GM20000 (cell line): Measurements from ENCODE around the gene KCNAB1.

Experiments
- DNase-seq: peaks from one replicate; pipeline ENCODE4 v3.0.0; 2012; ENCODE audit warnings: low spot score
- TF ChIP-seq, protein P1 (sequence below): IDR thresholded peaks from 2 replicates; pipeline ENCODE4 v1.5.1; 2012; ENCODE audit warnings: mild to moderate bottlenecking, control low read depth; ENCODE audit errors: extremely low read depth, missing control alignments

KCNAB1 gene

DNA sequence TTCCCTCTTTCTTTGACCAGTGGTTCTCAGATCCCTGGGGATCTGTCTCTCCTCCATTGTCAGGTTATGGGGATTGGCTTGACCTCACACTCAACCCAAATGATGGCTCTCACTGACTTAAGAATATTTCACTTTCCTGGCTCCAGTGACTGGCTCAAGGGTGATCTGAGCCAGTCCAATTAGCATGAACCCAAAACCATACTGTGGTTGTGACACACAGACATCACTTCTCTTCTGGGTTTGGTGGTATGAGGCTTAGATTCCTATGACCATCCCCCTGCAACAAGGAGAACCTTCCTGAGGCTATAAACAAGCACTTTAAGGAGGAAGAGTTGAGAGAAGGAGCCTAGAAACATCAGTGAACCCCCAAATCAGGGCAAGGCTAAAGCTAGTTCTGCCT lies 85.8 kb downstream of the KCNAB1 start:
- no peak for DNase-seq
- TF ChIP-seq, protein P1, sequence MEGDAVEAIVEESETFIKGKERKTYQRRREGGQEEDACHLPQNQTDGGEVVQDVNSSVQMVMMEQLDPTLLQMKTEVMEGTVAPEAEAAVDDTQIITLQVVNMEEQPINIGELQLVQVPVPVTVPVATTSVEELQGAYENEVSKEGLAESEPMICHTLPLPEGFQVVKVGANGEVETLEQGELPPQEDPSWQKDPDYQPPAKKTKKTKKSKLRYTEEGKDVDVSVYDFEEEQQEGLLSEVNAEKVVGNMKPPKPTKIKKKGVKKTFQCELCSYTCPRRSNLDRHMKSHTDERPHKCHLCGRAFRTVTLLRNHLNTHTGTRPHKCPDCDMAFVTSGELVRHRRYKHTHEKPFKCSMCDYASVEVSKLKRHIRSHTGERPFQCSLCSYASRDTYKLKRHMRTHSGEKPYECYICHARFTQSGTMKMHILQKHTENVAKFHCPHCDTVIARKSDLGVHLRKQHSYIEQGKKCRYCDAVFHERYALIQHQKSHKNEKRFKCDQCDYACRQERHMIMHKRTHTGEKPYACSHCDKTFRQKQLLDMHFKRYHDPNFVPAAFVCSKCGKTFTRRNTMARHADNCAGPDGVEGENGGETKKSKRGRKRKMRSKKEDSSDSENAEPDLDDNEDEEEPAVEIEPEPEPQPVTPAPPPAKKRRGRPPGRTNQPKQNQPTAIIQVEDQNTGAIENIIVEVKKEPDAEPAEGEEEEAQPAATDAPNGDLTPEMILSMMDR = no peak

DNA sequence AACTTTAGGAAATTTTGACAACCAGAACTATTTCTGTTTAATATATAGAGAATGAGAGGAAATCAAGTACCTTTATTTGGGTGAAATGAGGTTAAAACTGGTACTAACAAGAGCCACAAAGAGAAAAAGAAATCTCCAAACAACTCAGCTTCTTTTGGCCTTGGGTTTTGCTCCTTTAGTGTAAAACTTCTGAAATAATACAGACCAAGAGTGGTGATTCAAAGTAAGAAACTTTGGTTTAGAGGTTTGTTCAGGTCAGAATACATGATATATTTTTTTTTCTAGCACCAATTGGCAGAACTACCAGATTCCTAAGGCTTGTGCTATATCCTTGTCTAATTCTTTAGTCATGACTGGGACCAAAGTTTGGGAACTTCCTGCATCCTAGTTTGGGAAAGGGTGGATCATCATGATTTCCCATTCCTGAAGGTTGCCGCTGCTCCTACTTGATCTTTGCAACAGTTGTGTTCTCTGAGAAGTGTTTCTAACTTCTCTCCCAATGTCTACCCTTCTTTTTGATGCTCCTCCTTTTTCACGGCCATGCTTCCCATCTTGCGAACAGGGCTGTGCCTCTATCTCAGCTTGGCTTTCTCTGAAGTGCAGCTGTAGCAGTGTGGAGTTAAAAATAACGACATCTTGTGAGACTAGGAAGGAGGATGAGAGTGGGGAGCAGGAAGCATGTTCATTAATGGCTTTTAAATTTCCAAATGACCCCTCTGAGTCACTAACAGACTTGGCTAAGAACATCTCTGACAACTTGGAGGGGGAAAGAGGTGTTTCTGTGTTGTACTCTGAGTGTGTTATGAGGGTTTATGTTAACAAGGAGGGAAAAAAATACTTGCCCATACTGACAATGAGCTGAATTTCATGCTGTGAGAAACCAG lies 87.7 kb downstream of the KCNAB1 start:
- TF ChIP-seq, protein P1 = no peak
- no peak for DNase-seq

DNA sequence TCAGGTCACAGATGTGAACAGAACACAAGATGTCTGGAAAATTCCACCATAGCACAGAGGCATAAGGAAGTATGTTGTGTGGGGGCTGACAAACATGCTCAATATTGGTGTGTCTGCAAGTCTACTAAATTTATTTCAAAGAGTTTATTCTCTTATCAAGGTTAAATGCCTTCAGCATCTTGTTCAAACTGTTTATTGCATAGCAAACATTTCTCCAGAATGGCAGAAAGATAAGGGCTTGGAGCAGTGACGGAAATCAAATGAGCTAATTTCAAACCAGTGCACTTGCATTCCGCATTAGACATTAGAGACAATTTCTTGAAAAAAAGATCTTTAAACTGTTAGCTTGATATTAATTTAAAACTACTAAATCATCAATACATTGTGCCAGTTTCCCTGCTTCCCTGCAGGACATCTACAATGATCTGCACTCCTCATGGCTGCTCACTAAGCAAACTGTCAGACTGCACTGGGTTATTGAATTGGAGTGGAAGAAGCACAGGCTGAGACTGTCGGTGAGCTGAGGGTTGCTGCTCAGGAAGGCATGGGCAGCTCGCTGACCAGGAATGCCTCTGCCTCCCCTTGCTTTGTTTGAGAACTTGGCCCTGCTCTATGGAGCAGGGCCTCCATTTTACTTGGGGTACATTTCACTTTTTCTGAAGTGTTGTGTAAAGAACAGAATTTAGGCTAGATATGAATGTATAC lies 89.4 kb downstream of the KCNAB1 start:
- no peak for DNase-seq

DNA sequence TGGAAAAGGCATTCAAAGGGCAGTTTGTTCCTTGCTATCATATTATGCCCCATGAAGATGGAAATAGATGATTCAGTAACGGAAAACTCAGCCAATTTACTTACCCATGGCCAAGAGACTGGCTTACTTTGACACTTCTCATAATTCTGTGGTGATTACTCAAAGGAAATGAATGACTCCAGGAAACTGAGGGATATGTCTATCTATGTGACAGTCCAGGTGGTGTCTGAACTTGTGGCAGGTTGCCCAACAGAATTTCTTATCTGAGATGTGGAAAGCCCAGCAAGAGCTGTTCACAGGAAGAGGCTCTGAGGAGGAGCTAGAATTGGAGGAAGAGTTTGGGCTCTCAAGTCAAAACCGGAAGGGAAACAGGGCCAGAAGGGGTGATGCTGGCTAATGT lies 91.2 kb downstream of the KCNAB1 start:
- TF ChIP-seq, protein P1 = no peak
- DNase-seq = no peak

More for the DNA sequence above, 89.4 kb downstream of the KCNAB1 start:
- TF ChIP-seq, protein P1 = no peak

DNA sequence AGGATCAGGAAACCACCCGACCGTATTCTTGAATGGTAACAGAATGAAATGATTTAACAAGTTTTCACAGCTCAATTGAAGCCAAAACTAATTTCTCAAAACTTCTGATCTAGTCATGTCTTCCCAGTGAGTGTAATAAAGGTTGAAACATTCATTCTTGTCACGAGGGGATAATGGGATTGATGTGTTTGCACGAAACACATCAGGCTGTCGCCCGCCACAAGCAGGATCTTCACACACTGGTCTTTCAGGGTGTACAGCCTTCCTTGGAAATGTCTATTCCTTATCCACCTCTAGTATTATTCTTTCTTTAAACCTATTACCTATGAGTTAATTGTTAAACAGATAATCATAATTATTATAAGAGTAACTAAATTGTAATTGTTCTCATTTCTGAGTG lies 94.3 kb downstream of the KCNAB1 start:
- no peak for DNase-seq

DNA sequence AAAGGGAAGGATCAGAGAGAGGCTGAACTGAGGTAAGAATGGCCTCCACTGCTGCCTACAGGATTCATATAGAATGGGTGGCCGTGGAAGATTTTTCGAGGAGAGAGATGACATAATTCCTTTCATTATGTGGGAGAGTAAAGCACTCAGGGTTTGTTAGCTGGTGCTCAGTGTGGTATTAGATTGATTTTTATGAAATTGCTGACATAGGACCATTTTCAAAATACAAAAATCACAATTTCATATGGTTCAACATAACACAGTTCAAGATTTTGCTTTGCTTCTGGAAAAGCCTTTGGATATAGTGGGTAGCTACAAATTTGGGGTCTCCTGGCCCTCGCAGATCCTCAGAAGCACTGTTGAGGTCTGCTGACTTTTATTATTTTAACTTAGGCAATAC lies 95.4 kb downstream of the KCNAB1 start:
- DNase-seq = no peak
- TF ChIP-seq, protein P1 = no peak

More for the DNA sequence above, 94.3 kb downstream of the KCNAB1 start:
- TF ChIP-seq, protein P1 = no peak

DNA sequence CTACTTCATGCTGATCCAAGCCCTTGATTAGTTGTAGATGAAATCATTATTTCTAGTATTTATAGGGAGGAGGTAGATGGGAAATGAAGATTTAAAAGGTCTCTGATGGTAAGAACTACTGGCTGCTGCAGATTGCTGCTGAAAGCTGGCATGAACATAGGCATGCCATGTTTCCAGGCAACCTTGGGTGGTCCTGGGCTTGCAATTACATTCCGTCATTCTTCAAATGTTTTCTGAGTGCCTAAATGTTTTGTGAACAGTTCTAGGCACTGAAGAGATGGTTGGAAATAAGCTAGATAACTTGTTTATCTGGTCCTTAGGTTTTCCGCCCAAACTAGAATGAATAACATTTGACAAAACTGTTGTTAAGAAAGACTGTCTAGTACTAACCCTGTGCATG lies 95.8 kb downstream of the KCNAB1 start:
- no peak for DNase-seq
- TF ChIP-seq, protein P1 = no peak
